HepG2 (cell line): ENCODE data around the gene FAM81B. TPM values are rescaled to one million over a fixed set of nuclear protein-coding genes. Genes with fewer than 3 reads are reported as not detected.

Source experiments
- ATAC-seq: fragments of 200-7000 bp; cut with Tn5 transposase; 3 replicates; pipeline ENCODE4 v1.9.1; 2020; ENCODE audit warnings: mild to moderate bottlenecking, moderate library complexity
- BruUV-seq: library from RNA; stranded (reverse); fragments of 400-500 nt; replicated peaks from 2 replicates; lab custom pipeline; 2021; lab: Mats Ljungman, UMichigan
- CTCF ChIA-PET: fragments of 300-600 bp; formaldehyde crosslinking; extraction: SDS; loops from one replicate; lab custom pipeline; 2021; ENCODE audit warnings: low total read pairs, inconsistent platforms, low intra/inter-chr PET ratio; lab: Yijun Ruan, JAX
- POLR2A ChIA-PET: fragments of 350-600 bp; sonication (Branson Sonifier 250); formaldehyde crosslinking; loops from one replicate; lab custom pipeline; 2020; ENCODE audit warnings: antibody characterized with exemption, inconsistent platforms; lab: Yijun Ruan, JAX
- DNase-seq: peaks from one replicate; pipeline ENCODE4 v3.0.0-alpha.2; 2015; ENCODE audit warnings: low spot score
- FAIRE-seq: peaks from 3 replicates; lab custom pipeline; 2011; peaks lifted over from hg19 to GRCh38; lab: Jason Lieb, UNC
- H2AFZ ChIP-seq: one replicate; pipeline ENCODE4 v1.6.1; 2011; ENCODE audit warnings: low read length, inconsistent platforms
- H3K27ac ChIP-seq: fragments of 300-600 bp; 3 replicates; pipeline ENCODE4 v1.8.0; 2011; ENCODE audit warnings: mixed run types, mild to moderate bottlenecking, mixed read lengths, low read length, inconsistent platforms; ENCODE audit not compliant: insufficient read depth; ENCODE audit errors: extremely low read length
- H3K27me3 ChIP-seq, 2 experiments: fragments of 200-600 bp in 1 of 2; 2 replicates in 1 of 2; 3 replicates in 1 of 2; pipeline versions ENCODE4 v1.6.0 to v1.8.0; 2011; ENCODE audit warnings: low read length in 2 of 2, mild to moderate bottlenecking in 2 of 2, moderate library complexity in 2 of 2, inconsistent platforms in 1 of 2; ENCODE audit not compliant: insufficient read depth in 2 of 2, control insufficient read depth in 1 of 2
- H3K36me3 ChIP-seq, 2 experiments: fragments of 200-600 bp in 1 of 2; replicated peaks in 1 of 2; 2 replicates in 1 of 2; 3 replicates in 1 of 2; pipeline versions ENCODE4 v1.5.1 to v1.8.0; 2011; ENCODE audit warnings: low read length in 2 of 2, inconsistent platforms in 1 of 2; ENCODE audit not compliant: insufficient read depth in 2 of 2, control insufficient read depth in 1 of 2
- H3K4me1 ChIP-seq: 2 replicates; pipeline ENCODE4 v1.5.1; 2012; ENCODE audit warnings: low read length, inconsistent platforms; ENCODE audit not compliant: insufficient read depth
- H3K4me2 ChIP-seq: 2 replicates; pipeline ENCODE4 v1.6.0; 2011; ENCODE audit warnings: low read depth, low read length, inconsistent platforms
- H3K4me3 ChIP-seq, 3 experiments: fragments of 200-600 bp in 1 of 3; sonication (generic), shearing (Covaris generic) in 1 of 3; replicated peaks in 1 of 3; 2 replicates each; pipeline ENCODE4 v1.5.1; 2011 to 2016; ENCODE audit warnings: low read length in 3 of 3, inconsistent platforms in 2 of 3, low read depth in 2 of 3, mild to moderate bottlenecking in 2 of 3, control low read depth in 1 of 3, mixed read lengths in 1 of 3; ENCODE audit not compliant: insufficient read depth in 1 of 3
- H3K79me2 ChIP-seq: one replicate; pipeline ENCODE4 v1.6.1; 2011; ENCODE audit warnings: low read length, inconsistent platforms; ENCODE audit not compliant: insufficient read depth
- H3K9ac ChIP-seq: 2 replicates; pipeline ENCODE4 v1.6.0; 2011; ENCODE audit warnings: mild to moderate bottlenecking, low read depth, low read length, inconsistent platforms; ENCODE audit not compliant: insufficient read depth
- H3K9me3 ChIP-seq: 2 replicates; pipeline ENCODE4 v1.5.1; 2012; ENCODE audit warnings: mild to moderate bottlenecking, low read length
- H4K20me1 ChIP-seq: 2 replicates; pipeline ENCODE4 v1.6.0; 2011; ENCODE audit warnings: inconsistent platforms, mild to moderate bottlenecking, low read length, moderate library complexity; ENCODE audit not compliant: insufficient read depth
- DPF2 ChIP-seq: sonication (generic); formaldehyde crosslinking; IDR thresholded peaks from 2 replicates; pipeline ENCODE4 v1.4.0; 2020; ENCODE audit warnings: mild to moderate bottlenecking, low read depth, missing genetic modification reagents, borderline replicate concordance
- GABPA ChIP-seq, 2 experiments: IDR thresholded peaks; 2 replicates each; pipeline ENCODE4 v1.6.1; 2011 to 2016; ENCODE audit warnings: low read depth in 2 of 2, low read length in 1 of 2, missing biosample characterization in 1 of 2, missing genetic modification characterization in 1 of 2
- MAFF ChIP-seq: IDR thresholded peaks from 2 replicates; pipeline ENCODE4 v1.6.1; 2011; ENCODE audit warnings: low read depth, low read length, improper control_type of control experiment
- MAFK ChIP-seq, 2 experiments: IDR thresholded peaks in 1 of 2; conservative IDR thresholded peaks in 1 of 2; 2 replicates each; pipeline ENCODE4 v1.6.1; 2011; ENCODE audit warnings: improper control_type of control experiment in 2 of 2, low read length in 2 of 2
- ZNF749 ChIP-seq: sonication (generic); formaldehyde crosslinking; IDR thresholded peaks from 2 replicates; pipeline ENCODE4 v1.8.0; 2022; ENCODE audit warnings: mild to moderate bottlenecking, missing genetic modification reagents, moderate library complexity, borderline replicate concordance
- ZNF75D ChIP-seq: sonication (generic); formaldehyde crosslinking; IDR thresholded peaks from 2 replicates; pipeline ENCODE4 v1.8.1; 2023; ENCODE audit warnings: missing genetic modification reagents, mild to moderate bottlenecking, borderline replicate concordance
- whole genome bisulfite sequencing: methylation state at CpG from one replicate; pipeline ENCODE4 v1.1.6; 2017; ENCODE audit warnings: low lambda C conversion rate; 5-methylcytosine and 5-hydroxymethylcytosine counted together
- in situ Hi-C: cut with HindIII; loops from 2 replicates; pipeline ENCODE4 v1.10.0; 2017; ENCODE audit warnings: low pct_unique_long_range_greater_than_20kb; ENCODE audit not compliant: extremely low pct_ligation_motif_present
- intact Hi-C: fragments of 100-400 bp; cut with micrococcal nuclease; formaldehyde crosslinking; loops from one replicate; pipeline ENCODE4 v1.10.0; 2022; ENCODE audit not compliant: unreplicated experiment
- polyA plus RNA-seq, 8 experiments: library from polyadenylated mRNA; depleted of rRNA in 3 of 8; stranded (reverse) in 7 of 8; unstranded in 1 of 8; fragments of >200 nt; fragmentation: Illumina TruSeq in 4 of 8; extraction: Trizol in 4 of 8; gene quantifications; 2 replicates each; pipeline versions ENCODE4 v1.2.1 to v1.2.3, GENCODE V29; 2011 to 2016; ENCODE audit warnings: low read depth in 4 of 8, missing spikeins in 1 of 8, mixed read lengths in 1 of 8; ENCODE audit not compliant: insufficient read depth in 1 of 8
- total RNA-seq, 5 experiments: library from RNA; depleted of rRNA; stranded (reverse); fragments of >200 nt; fragmentation: Illumina TruSeq; extraction: Trizol; gene quantifications; 2 replicates each; pipeline ENCODE4 v1.2.3, GENCODE V29; 2016; ENCODE audit warnings: low read depth in 1 of 5
- TF ChIP-seq, protein P1 (sequence below): sonication (generic); formaldehyde crosslinking; IDR thresholded peaks from 2 replicates; pipeline ENCODE4 v1.8.1; 2022; ENCODE audit warnings: low read depth, mild to moderate bottlenecking, missing genetic modification reagents
- TF ChIP-seq, protein P2 (sequence below): sonication (generic); formaldehyde crosslinking; IDR thresholded peaks from 2 replicates; pipeline ENCODE4 v1.8.0; 2022; ENCODE audit warnings: mild to moderate bottlenecking, missing genetic modification reagents, moderate library complexity

Gene FAM81B
- total and polyA plus RNA-seq, 2 of the 13 experiments (the other 11 are each of a cell fraction or from before 2014, with no cell fraction given) = not detected

DNA sequence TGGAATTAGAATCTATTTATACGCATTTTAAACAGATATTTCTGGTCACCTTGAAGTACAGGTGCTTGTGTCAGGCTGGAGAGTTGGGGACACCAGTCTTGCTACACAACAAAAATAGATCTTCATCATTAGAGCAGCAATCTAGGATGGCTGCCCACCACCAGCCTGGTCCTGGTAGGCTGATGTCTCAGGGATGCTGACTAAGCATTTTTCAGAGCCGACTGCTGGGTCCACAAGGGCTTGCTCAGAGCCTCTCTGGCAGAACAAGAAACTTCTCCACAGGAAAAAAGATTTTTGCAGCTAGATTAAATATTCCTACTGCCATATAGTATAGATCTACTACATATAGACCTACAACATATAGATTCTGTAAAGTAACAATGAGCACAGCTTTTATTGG lies 12.0 kb upstream of the FAM81B start:
- in situ Hi-C loops = no loop called here
- no peak overlapping the region for H3K9ac ChIP-seq
- TF ChIP-seq MAFF = peak; percentile 98
- TF ChIP-seq, protein P1, sequence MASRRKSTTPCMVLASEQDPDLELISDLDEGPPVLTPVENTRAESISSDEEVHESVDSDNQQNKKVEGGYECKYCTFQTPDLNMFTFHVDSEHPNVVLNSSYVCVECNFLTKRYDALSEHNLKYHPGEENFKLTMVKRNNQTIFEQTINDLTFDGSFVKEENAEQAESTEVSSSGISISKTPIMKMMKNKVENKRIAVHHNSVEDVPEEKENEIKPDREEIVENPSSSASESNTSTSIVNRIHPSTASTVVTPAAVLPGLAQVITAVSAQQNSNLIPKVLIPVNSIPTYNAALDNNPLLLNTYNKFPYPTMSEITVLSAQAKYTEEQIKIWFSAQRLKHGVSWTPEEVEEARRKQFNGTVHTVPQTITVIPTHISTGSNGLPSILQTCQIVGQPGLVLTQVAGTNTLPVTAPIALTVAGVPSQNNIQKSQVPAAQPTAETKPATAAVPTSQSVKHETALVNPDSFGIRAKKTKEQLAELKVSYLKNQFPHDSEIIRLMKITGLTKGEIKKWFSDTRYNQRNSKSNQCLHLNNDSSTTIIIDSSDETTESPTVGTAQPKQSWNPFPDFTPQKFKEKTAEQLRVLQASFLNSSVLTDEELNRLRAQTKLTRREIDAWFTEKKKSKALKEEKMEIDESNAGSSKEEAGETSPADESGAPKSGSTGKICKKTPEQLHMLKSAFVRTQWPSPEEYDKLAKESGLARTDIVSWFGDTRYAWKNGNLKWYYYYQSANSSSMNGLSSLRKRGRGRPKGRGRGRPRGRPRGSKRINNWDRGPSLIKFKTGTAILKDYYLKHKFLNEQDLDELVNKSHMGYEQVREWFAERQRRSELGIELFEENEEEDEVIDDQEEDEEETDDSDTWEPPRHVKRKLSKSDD = no peak
- TF ChIP-seq MAFK (conservative IDR thresholded peaks at IDR 0.05 in 1 of 2, IDR thresholded peaks at IDR 0.05 in 1 of 2; ENCODE audit: low read length in 2 of 2) = peak; percentile 98 to 99

DNA sequence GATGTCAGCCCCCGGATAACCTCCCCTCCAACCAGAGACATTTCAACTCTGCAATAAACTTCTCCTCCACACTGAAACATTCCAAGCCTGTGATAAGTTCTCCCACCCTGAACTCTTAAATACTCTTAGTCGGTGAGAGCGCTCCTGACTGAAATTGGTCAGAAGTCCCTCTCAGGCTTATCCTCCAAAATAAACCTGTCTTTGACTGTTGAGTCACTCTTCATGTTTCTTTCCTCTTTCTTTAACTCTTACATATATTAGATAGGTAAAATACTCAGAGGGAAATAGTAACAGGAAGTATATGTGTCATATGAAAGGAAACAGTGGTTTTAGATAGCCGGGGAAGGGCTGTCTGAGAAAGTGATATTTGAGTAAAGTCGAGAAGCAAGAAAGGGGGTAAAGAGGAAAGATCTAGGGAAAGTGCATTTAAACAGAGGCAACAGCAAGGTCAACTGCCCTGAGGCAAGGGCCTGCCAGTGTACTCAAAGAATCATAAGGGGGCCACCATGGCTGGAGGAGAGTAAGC lies 11.0 kb upstream of the FAM81B start:
- no peaks in the 10 kb centered on the region for H3K79me2 ChIP-seq
- CTCF ChIA-PET = no interaction called here
- no peak overlapping the region for H3K27ac ChIP-seq
- H3K36me3 ChIP-seq = no peaks in the 10 kb centered on the region
- intact Hi-C loops = no loop called here
- H3K4me1 ChIP-seq = no peaks in the 10 kb centered on the region
- ATAC-seq (no peak), FAIRE-seq (no peak), DNase-seq (no peak)
- H3K4me2 ChIP-seq = no peak overlapping the region
- no TSS peak for BruUV-seq
- H4K20me1 ChIP-seq = no peaks in the 10 kb centered on the region
- POLR2A ChIA-PET = no interaction called here
- no peaks in the 10 kb centered on the region for H3K9me3 ChIP-seq
- in situ Hi-C loops = no loop called here
- no peak overlapping the region for H3K9ac ChIP-seq
- H3K4me3 ChIP-seq = no peak overlapping the region
- H3K27me3 ChIP-seq = no peaks in the 10 kb centered on the region
- 39% methylated on average over 5 of the region's 5 CpGs for WGBS
- H2AFZ ChIP-seq = no peak overlapping the region
- TF ChIP-seq, protein P1 = no peak
- TF ChIP-seq DPF2 = no peak
- TF ChIP-seq, protein P2, sequence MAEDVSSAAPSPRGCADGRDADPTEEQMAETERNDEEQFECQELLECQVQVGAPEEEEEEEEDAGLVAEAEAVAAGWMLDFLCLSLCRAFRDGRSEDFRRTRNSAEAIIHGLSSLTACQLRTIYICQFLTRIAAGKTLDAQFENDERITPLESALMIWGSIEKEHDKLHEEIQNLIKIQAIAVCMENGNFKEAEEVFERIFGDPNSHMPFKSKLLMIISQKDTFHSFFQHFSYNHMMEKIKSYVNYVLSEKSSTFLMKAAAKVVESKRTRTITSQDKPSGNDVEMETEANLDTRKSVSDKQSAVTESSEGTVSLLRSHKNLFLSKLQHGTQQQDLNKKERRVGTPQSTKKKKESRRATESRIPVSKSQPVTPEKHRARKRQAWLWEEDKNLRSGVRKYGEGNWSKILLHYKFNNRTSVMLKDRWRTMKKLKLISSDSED (CRISPR knock-in tag) = no peak
- TF ChIP-seq GABPA (IDR thresholded peaks at IDR 0.05; ENCODE audit: low read depth, low read length) = no peak
- TF ChIP-seq GABPA (CRISPR knock-in tag; IDR thresholded peaks at IDR 0.05; ENCODE audit: low read depth) = no peak
- no peak for TF ChIP-seq ZNF749 (CRISPR knock-in tag)
- no peak for TF ChIP-seq ZNF75D (CRISPR knock-in tag)

More for the DNA sequence above, 12.0 kb upstream of the FAM81B start:
- ChIA-PET POLR2A (no interaction called here), CTCF (no interaction called here)
- no peaks in the 10 kb centered on the region for H3K27me3 ChIP-seq
- FAIRE-seq (no peak), ATAC-seq (no peak), DNase-seq (no peak)
- no peaks in the 10 kb centered on the region for H3K4me1 ChIP-seq
- BruUV-seq = no TSS peak
- H3K27ac ChIP-seq = no peak overlapping the region
- no peaks in the 10 kb centered on the region for H4K20me1 ChIP-seq
- H2AFZ ChIP-seq = no peak overlapping the region
- no peaks in the 10 kb centered on the region for H3K9me3 ChIP-seq
- intact Hi-C loops = no loop called here
- H3K36me3 ChIP-seq = no peaks in the 10 kb centered on the region
- no peak overlapping the region for H3K4me2 ChIP-seq
- H3K4me3 ChIP-seq = no peak overlapping the region
- WGBS = 33% methylated on average over 1 of the region's 2 CpGs
- H3K79me2 ChIP-seq = no peaks in the 10 kb centered on the region
